ENCODE data around the gene LHB.
"Not testable (repeated sequence)": the region's sequence is repeated elsewhere in the genome, so short reads cannot be mapped to it uniquely, and the experiment has no call there.

LHB gene

GRCh38 chr19:49017041-49017665 is at the start of gene LHB:
Gene LHB (minus strand): TSS chr19:49017091. CDS start chr19:49017081, 10 bp downstream.
- no peak within 1 kb of the TSS for H3K27ac ChIP-seq
- DNase-seq (ENCODE audit: low read depth, low spot score): no peak

- no peak overlapping the region for H3K27ac ChIP-seq
- DNase-seq (ENCODE audit: low read depth, low spot score): no peak
Measured at GRCh38 chr19:49065905-49066512, 49.1 kb upstream of the LHB start.

- peak within 1 kb of the TSS; percentile 92 for H3K27ac ChIP-seq
- no peak for DNase-seq (ENCODE audit: low read depth, low spot score)
Measured at GRCh38 chr19:49064768-49065611, 48.1 kb upstream of the LHB start, which contains the start of gene NTF4. Gene NTF4 (minus strand): TSS chr19:49064818. CDS start chr19:49061997, 2,821 bp downstream.

- H3K27ac ChIP-seq: peak overlapping the region; percentile 92
Measured at GRCh38 chr19:49064029-49064629, 47.2 kb upstream of the LHB start.

GRCh38 chr19:49061445-49061844 is 44.6 kb upstream of the LHB start:
- no peak overlapping the region for H3K27ac ChIP-seq
- DNase-seq (ENCODE audit: low read depth, low spot score): no peak

More at GRCh38 chr19:49064029-49064629, 47.2 kb upstream of the LHB start:
- no peak for DNase-seq (ENCODE audit: low read depth, low spot score)

GRCh38 chr19:49061000-49061399 is 44.1 kb upstream of the LHB start:
- no peak overlapping the region for H3K27ac ChIP-seq
- DNase-seq (ENCODE audit: low read depth, low spot score): no peak

GRCh38 chr19:49059053-49059452 is 42.2 kb upstream of the LHB start:
- DNase-seq (ENCODE audit: low read depth, low spot score): no peak
- no peak overlapping the region for H3K27ac ChIP-seq

- no peak overlapping the region for H3K27ac ChIP-seq
Measured at GRCh38 chr19:49058562-49058961, 41.7 kb upstream of the LHB start.

GRCh38 chr19:49057636-49058234 is 40.8 kb upstream of the LHB start, which contains the start of gene CGB7:
Gene CGB7 (minus strand): TSS chr19:49057749. CDS start chr19:49055375, 2,374 bp downstream.
- peak within 1 kb of the TSS; percentile 43 for H3K27ac ChIP-seq

More at GRCh38 chr19:49058562-49058961, 41.7 kb upstream of the LHB start:
- DNase-seq (ENCODE audit: low read depth, low spot score): no peak

GRCh38 chr19:49056902-49057596 is 40.2 kb upstream of the LHB start:
- DNase-seq (ENCODE audit: low read depth, low spot score): not testable (repeated sequence)
- H3K27ac ChIP-seq: peak overlapping the region; percentile 43

More at GRCh38 chr19:49057636-49058234, 40.8 kb upstream of the LHB start, which contains the start of gene CGB7:
- DNase-seq (ENCODE audit: low read depth, low spot score): no peak

GRCh38 chr19:49056101-49056901 is 39.4 kb upstream of the LHB start:
- peak overlapping the region; percentile 43 for H3K27ac ChIP-seq
- DNase-seq (ENCODE audit: low read depth, low spot score): no peak

- peak; percentile 55 for DNase-seq (ENCODE audit: low read depth, low spot score)
- not testable (repeated sequence) for H3K27ac ChIP-seq
Measured at GRCh38 chr19:49050376-49051033, 33.6 kb upstream of the LHB start.

GRCh38 chr19:49049834-49050233 is 32.9 kb upstream of the LHB start:
- H3K27ac ChIP-seq; DNase-seq (ENCODE audit: low read depth, low spot score): not testable (repeated sequence)

GRCh38 chr19:49049011-49049410 is 32.1 kb upstream of the LHB start, which contains the start of gene CGB8:
Gene CGB8 (minus strand): TSS chr19:49049111. CDS start chr19:49048739, 372 bp downstream.
- not testable (repeated sequence) for DNase-seq (ENCODE audit: low read depth, low spot score); H3K27ac ChIP-seq

- not testable (repeated sequence) for H3K27ac ChIP-seq; DNase-seq (ENCODE audit: low read depth, low spot score)
Measured at GRCh38 chr19:49043548-49043947, 26.7 kb upstream of the LHB start, which contains the start of gene CGB5. Gene CGB5 (plus strand): TSS chr19:49043848. CDS start chr19:49044210, 362 bp downstream.

- not testable (repeated sequence) for DNase-seq (ENCODE audit: low read depth, low spot score)
Measured at GRCh38 chr19:49042666-49043065, 25.8 kb upstream of the LHB start.

GRCh38 chr19:49042177-49042576 is 25.3 kb upstream of the LHB start:
- H3K27ac ChIP-seq: no peak overlapping the region
- DNase-seq (ENCODE audit: low read depth, low spot score): no peak

More at GRCh38 chr19:49042666-49043065, 25.8 kb upstream of the LHB start:
- H3K27ac ChIP-seq: not testable (repeated sequence)

- not testable (repeated sequence) for H3K27ac ChIP-seq; DNase-seq (ENCODE audit: low read depth, low spot score)
Measured at GRCh38 chr19:49039736-49040135, 22.8 kb upstream of the LHB start.

All from epithelial cell of prostate (primary cell).